Measurements from ENCODE around the gene MYOM1.

GRCh38 chr18:3051718-3052410, 167.9 kb downstream of the MYOM1 start:
- TF ChIP-seq POLR2A (IDR thresholded peaks at IDR 0.05) = no peak
- no peak for TF ChIP-seq CTCF (IDR thresholded peaks at IDR 0.05)

All from thyroid gland (tissue), 4 donors.